Karpas-422 (cell line): ENCODE data around the gene SLC23A3. TPM values are rescaled to one million over a fixed set of nuclear protein-coding genes. Genes with fewer than 3 reads are reported as not detected.

Experiments
- DNase-seq: peaks from one replicate; pipeline ENCODE4 v3.0.0-alpha.2; 2015
- H2AFZ ChIP-seq: fragments of 200-600 bp; sonication (generic); 2 replicates; pipeline ENCODE4 v1.6.1; 2014; ENCODE audit warnings: antibody characterized with exemption, low read length, mixed read lengths
- H3K27ac ChIP-seq: fragments of 200-600 bp; sonication (generic); 2 replicates; pipeline ENCODE4 v1.5.1; 2014; ENCODE audit warnings: mild to moderate bottlenecking, low read length, moderate library complexity
- H3K27me3 ChIP-seq: fragments of 200-600 bp; sonication (generic); 2 replicates; pipeline ENCODE4 v1.6.1; 2014; ENCODE audit warnings: low read length, mixed read lengths
- H3K36me3 ChIP-seq: fragments of 200-600 bp; sonication (generic); 2 replicates; pipeline ENCODE4 v1.6.1; 2014; ENCODE audit warnings: low read length, mixed read lengths; ENCODE audit not compliant: insufficient read depth
- H3K4me1 ChIP-seq: fragments of 200-600 bp; sonication (generic); 2 replicates; pipeline ENCODE4 v1.6.1; 2014; ENCODE audit warnings: mild to moderate bottlenecking, low read length, mixed read lengths
- H3K4me2 ChIP-seq: fragments of 200-600 bp; sonication (generic); 2 replicates; pipeline ENCODE4 v1.6.1; 2014; ENCODE audit warnings: low read length, low read depth, mild to moderate bottlenecking; ENCODE audit not compliant: poor library complexity, severe bottlenecking
- H3K4me3 ChIP-seq: fragments of 200-600 bp; sonication (generic); 2 replicates; pipeline ENCODE4 v1.5.1; 2014; ENCODE audit warnings: mild to moderate bottlenecking, antibody characterized with exemption, low read length, mixed read lengths
- H3K79me2 ChIP-seq: fragments of 200-600 bp; sonication (generic); 2 replicates; pipeline ENCODE4 v1.6.1; 2014; ENCODE audit warnings: mild to moderate bottlenecking, low read length, mixed read lengths
- H3K9ac ChIP-seq: fragments of 200-600 bp; sonication (generic); 2 replicates; pipeline ENCODE4 v1.6.0; 2014; ENCODE audit warnings: low read length
- H3K9me2 ChIP-seq: fragments of 200-600 bp; sonication (generic), shearing (Covaris generic); replicated peaks from 2 replicates; pipeline ENCODE4 v1.6.0; 2014; ENCODE audit warnings: mild to moderate bottlenecking, low read length, moderate library complexity; ENCODE audit not compliant: insufficient read depth
- H3K9me3 ChIP-seq: fragments of 300-700, 200-600 bp; sonication (generic); 2 replicates; pipeline ENCODE4 v1.6.1; 2014; ENCODE audit warnings: low read length, mixed read lengths
- H4K20me1 ChIP-seq: fragments of 200-600 bp; sonication (generic); 2 replicates; pipeline ENCODE4 v1.6.1; 2014; ENCODE audit warnings: mild to moderate bottlenecking, antibody characterized with exemption, low read length, low read depth; ENCODE audit not compliant: insufficient read depth
- total RNA-seq: library from RNA; depleted of rRNA; stranded (reverse); fragments of >200 nt; shearing (Covaris generic); gene quantifications from 2 replicates; pipeline ENCODE4 v1.2.3, GENCODE V29; 2014; ENCODE audit warnings: low replicate concordance

Gene SLC23A3
- total RNA-seq, 1 experiment from 2014 or later = 3.5 TPM

DNA sequence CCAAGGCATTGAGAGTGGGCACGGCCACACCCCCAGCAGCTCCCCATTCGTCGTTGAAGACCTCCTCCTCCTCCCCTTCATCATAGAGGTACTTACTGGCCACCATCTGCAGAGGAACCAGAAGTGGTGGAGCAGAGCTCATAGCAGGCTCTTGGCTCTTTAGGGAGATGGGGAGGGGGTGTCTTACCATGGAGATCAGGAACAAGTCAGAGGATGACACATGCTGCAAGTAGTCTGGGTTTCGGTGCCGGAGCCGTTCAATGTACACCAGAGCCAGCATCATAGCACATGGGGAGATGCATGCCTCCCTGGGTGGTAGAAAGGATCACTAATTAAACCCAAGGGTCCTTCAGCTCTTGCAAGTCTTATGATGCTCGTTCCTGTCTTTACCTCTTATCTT is 5.0 kb upstream of the SLC23A3 start:
- DNase-seq = peak; percentile 32
- H3K36me3 ChIP-seq = peaks cover 8% of the 10 kb centered on the region; the same call in 1 of the 2 replicates
- no peaks in the 10 kb centered on the region for H4K20me1 ChIP-seq
- no peaks in the 10 kb centered on the region for H3K27me3 ChIP-seq
- H3K79me2 ChIP-seq = peaks cover 35% of the 10 kb centered on the region
- peak overlapping the region; percentile 12; the same call in 1 of the 2 replicates for H3K9ac ChIP-seq
- no peaks in the 10 kb centered on the region for H3K9me3 ChIP-seq
- H3K4me1 ChIP-seq = peaks cover 22% of the 10 kb centered on the region
- H3K9me2 ChIP-seq = no peaks in the 10 kb centered on the region
- H3K4me2 ChIP-seq = no peak overlapping the region
- no peak overlapping the region for H3K4me3 ChIP-seq
- H3K27ac ChIP-seq = no peak overlapping the region
- no peak overlapping the region for H2AFZ ChIP-seq

DNA sequence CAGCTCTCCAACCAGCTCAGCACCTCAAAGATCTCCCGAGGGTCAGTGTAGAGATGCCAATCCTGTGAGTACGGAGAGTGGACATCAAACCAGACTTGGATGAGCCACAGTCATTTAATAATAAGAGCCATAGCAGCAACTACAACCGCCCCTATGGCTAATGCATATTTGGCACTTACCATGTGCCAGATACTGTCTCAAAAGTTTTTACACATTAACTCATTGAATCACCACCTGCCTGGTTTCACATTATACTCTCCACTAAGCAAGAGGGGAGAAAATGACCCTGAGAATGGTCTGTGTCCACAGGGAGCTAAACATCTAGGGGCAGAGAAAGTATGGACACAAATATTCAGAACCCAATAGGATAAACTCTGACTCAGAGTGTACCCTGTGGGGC is 4.3 kb upstream of the SLC23A3 start:
- Histone ChIP-seq H3K36me3 (peaks cover 8% of the 10 kb centered on the region; the same call in 1 of the 2 replicates), H4K20me1 (no peaks in the 10 kb centered on the region), H3K27me3 (no peaks in the 10 kb centered on the region), H3K9me2 (no peaks in the 10 kb centered on the region), H3K4me1 (peaks cover 17% of the 10 kb centered on the region), H2AFZ (no peak overlapping the region), H3K27ac (no peak overlapping the region), H3K4me3 (no peak overlapping the region), H3K9me3 (no peaks in the 10 kb centered on the region), H3K9ac (no peak overlapping the region), H3K4me2 (no peak overlapping the region), H3K79me2 (peaks cover 29% of the 10 kb centered on the region)
- no peak for DNase-seq

DNA sequence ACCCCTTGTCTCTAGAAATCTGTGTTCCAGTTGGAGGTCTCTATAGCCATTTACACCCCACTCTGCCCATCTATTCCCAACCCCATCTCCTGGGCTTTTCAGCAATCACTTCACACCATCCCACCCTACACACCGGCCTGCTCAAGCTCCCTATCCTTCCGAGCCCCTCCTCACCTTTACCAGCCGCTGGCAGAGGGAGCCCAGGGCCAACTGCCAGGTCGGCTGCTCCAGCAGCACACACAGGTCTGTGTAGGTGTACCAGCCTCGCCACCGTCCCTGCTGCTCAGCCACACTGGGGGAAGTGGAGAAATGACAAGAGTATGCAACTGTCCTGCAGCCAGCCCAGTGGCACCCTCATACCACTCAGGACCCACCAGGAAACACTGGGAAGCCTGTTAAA is 3.3 kb upstream of the SLC23A3 start:
- no peak overlapping the region for H3K4me2 ChIP-seq
- H3K27ac ChIP-seq = no peak overlapping the region
- no peaks in the 10 kb centered on the region for H4K20me1 ChIP-seq
- no peak overlapping the region for H3K4me3 ChIP-seq
- peaks cover 22% of the 10 kb centered on the region for H3K79me2 ChIP-seq
- H3K36me3 ChIP-seq = peaks cover 8% of the 10 kb centered on the region; the same call in 1 of the 2 replicates
- no peak for DNase-seq
- peaks cover 13% of the 10 kb centered on the region for H3K4me1 ChIP-seq
- no peaks in the 10 kb centered on the region for H3K9me3 ChIP-seq
- H2AFZ ChIP-seq = no peak overlapping the region
- no peaks in the 10 kb centered on the region for H3K27me3 ChIP-seq
- H3K9me2 ChIP-seq = no peaks in the 10 kb centered on the region
- no peak overlapping the region for H3K9ac ChIP-seq

DNA sequence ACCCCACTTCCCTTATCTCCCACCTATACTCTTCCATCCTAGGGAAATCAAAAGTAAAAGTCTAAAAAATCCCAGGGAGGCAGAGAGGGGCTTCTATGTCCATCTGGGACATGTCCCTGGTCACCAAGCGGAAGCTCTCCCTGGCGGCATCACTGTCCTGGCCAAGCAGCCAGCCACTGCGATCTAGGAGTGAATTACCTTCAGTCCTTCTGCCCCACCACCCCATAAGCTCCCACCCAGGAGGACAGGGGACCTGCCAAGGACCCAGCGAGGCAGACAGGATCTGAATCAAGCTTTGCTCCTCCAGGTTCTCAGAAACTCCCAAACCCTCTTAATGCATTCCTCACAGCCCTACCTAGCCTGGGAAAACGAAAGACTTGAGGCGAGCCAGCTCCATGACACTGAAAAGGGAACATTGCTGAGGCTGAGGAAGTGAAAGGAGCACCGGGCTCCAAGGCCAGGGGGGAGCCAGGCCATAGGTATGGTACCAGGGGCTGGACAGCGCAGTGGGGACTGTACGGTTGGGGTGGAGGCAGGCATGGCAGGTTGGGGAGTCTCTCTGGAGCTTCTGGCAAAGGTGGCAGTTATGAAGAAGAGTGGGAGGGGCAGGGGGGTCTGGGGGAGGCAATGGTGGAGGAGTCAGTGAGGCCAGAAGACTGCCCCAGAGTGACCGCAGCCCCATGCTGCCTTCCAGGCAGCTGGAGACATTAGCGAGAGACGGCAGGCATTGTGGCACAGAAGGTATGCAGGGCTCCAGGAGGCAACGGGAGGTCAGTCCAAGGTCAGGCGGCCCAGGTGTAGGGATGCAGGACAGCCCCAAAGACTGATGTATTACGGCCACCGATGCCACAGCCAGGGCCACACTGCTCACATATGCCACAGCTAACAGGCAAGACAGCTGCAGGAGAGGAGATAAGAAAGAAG is 2.7 kb upstream of the SLC23A3 start:
- Histone ChIP-seq H3K4me3 (no peak overlapping the region), H3K27me3 (no peaks in the 10 kb centered on the region), H3K9ac (no peak overlapping the region), H3K4me1 (peaks cover 12% of the 10 kb centered on the region), H3K9me3 (no peaks in the 10 kb centered on the region), H3K27ac (no peak overlapping the region), H3K4me2 (no peak overlapping the region), H3K9me2 (no peaks in the 10 kb centered on the region), H3K36me3 (peaks cover 8% of the 10 kb centered on the region; the same call in 1 of the 2 replicates), H4K20me1 (no peaks in the 10 kb centered on the region), H3K79me2 (peaks cover 22% of the 10 kb centered on the region), H2AFZ (no peak overlapping the region)
- DNase-seq = peak; percentile 21

GRCh38 chr2:219171231-219171651 is 1.4 kb upstream of the SLC23A3 start:
- Histone ChIP-seq H3K79me2 (peaks cover 18% of the 10 kb centered on the region), H3K4me2 (no peak overlapping the region), H3K9me3 (no peaks in the 10 kb centered on the region), H2AFZ (no peak overlapping the region), H3K36me3 (peaks cover 12% of the 10 kb centered on the region; the same call in 1 of the 2 replicates), H3K9me2 (no peaks in the 10 kb centered on the region), H3K4me3 (no peak overlapping the region), H3K4me1 (peaks cover 7% of the 10 kb centered on the region), H3K27me3 (no peaks in the 10 kb centered on the region), H3K27ac (no peak overlapping the region), H4K20me1 (no peaks in the 10 kb centered on the region), H3K9ac (no peak overlapping the region)
- peak; percentile 76 for DNase-seq

GRCh38 chr2:219168932-219169331 is 897 bp downstream of the SLC23A3 start:
- Histone ChIP-seq H3K9ac (no peak overlapping the region), H3K36me3 (0 out of 2 replicates have a peak, but pooled peaks cover 4% of the 10 kb centered on the region), H3K4me3 (no peak overlapping the region), H3K27me3 (no peaks in the 10 kb centered on the region), H2AFZ (no peak overlapping the region), H3K79me2 (no peaks in the 10 kb centered on the region), H3K4me2 (no peak overlapping the region), H3K9me2 (no peaks in the 10 kb centered on the region), H3K9me3 (no peaks in the 10 kb centered on the region), H3K27ac (no peak overlapping the region), H3K4me1 (no peaks in the 10 kb centered on the region), H4K20me1 (no peaks in the 10 kb centered on the region)
- peak; percentile 26 for DNase-seq

GRCh38 chr2:219168526-219168925 is 1.3 kb downstream of the SLC23A3 start:
- no peak overlapping the region for H3K4me2 ChIP-seq
- 0 out of 2 replicates have a peak, but pooled peaks cover 4% of the 10 kb centered on the region for H3K36me3 ChIP-seq
- H3K79me2 ChIP-seq = no peaks in the 10 kb centered on the region
- H3K9ac ChIP-seq = no peak overlapping the region
- no peaks in the 10 kb centered on the region for H3K4me1 ChIP-seq
- H3K27me3 ChIP-seq = no peaks in the 10 kb centered on the region
- DNase-seq = peak; percentile 39
- H3K9me2 ChIP-seq = no peaks in the 10 kb centered on the region
- no peak overlapping the region for H3K4me3 ChIP-seq
- H2AFZ ChIP-seq = no peak overlapping the region
- no peaks in the 10 kb centered on the region for H3K9me3 ChIP-seq
- no peaks in the 10 kb centered on the region for H4K20me1 ChIP-seq
- H3K27ac ChIP-seq = no peak overlapping the region

GRCh38 chr2:219167997-219168396 is 1.8 kb downstream of the SLC23A3 start:
- Histone ChIP-seq H3K79me2 (no peaks in the 10 kb centered on the region), H4K20me1 (no peaks in the 10 kb centered on the region), H3K4me2 (no peak overlapping the region), H3K36me3 (0 out of 2 replicates have a peak, but pooled peaks cover 4% of the 10 kb centered on the region), H3K9me3 (no peaks in the 10 kb centered on the region), H3K9ac (no peak overlapping the region), H3K27ac (no peak overlapping the region), H3K4me1 (no peaks in the 10 kb centered on the region), H2AFZ (no peak overlapping the region), H3K4me3 (no peak overlapping the region), H3K9me2 (no peaks in the 10 kb centered on the region), H3K27me3 (no peaks in the 10 kb centered on the region)
- DNase-seq = peak; percentile 30
